ENCODE measurements around the gene KIAA0825.
"Not testable (repeated sequence)": the region's sequence is repeated elsewhere in the genome, so short reads cannot be mapped to it uniquely, and the experiment has no call there.

KIAA0825 gene

DNA sequence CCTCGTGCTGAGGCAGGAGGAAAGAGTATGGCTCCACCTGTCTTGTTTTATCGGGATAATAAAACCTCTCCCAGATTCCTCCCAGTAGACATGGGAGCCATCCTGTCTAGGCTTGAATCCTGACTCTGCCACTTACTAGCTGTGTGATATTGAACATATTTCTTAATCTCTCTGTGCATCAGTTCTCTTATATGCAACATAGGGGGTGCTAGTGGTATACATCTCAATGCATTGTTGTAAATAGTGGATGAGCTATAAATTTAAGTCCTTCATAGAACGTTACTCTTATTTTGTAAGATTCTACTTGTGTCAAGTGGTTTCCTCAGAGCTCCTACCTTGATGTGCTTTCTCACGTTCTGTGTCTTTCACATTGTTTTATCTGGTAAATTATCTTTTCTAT lies 459.3 kb downstream of the KIAA0825 start:
- no peak for DNase-seq (ENCODE audit: extremely low read depth, low read depth)
- no peak for TF ChIP-seq CTCF (IDR thresholded peaks at IDR 0.05; ENCODE audit: low read depth, low read length, missing control alignments)
- no peak overlapping the region for H3K4me3 ChIP-seq (replicated peaks; ENCODE audit: low read depth, low read length)

- no peak overlapping the region for H3K4me3 ChIP-seq (replicated peaks; ENCODE audit: low read depth, low read length)
- TF ChIP-seq CTCF (IDR thresholded peaks at IDR 0.05; ENCODE audit: low read depth, low read length, missing control alignments) = no peak
- no peak for DNase-seq (ENCODE audit: extremely low read depth, low read depth)
Observed at GRCh38 chr5:94157704-94158539, 460.5 kb downstream of the KIAA0825 start.

GRCh38 chr5:94154672-94155071 lies 463.7 kb downstream of the KIAA0825 start:
- H3K4me3 ChIP-seq (replicated peaks; ENCODE audit: low read depth, low read length) = no peak overlapping the region
- no peak for DNase-seq (ENCODE audit: extremely low read depth, low read depth)
- TF ChIP-seq CTCF (IDR thresholded peaks at IDR 0.05; ENCODE audit: low read depth, low read length, missing control alignments) = no peak

- H3K4me3 ChIP-seq (replicated peaks; ENCODE audit: low read depth, low read length) = no peak overlapping the region
- DNase-seq (ENCODE audit: extremely low read depth, low read depth) = no peak
- no peak for TF ChIP-seq CTCF (IDR thresholded peaks at IDR 0.05; ENCODE audit: low read depth, low read length, missing control alignments)
Observed at GRCh38 chr5:94153736-94154450, 464.5 kb downstream of the KIAA0825 start.

GRCh38 chr5:94143621-94144020 lies 474.8 kb downstream of the KIAA0825 start:
- not testable (repeated sequence) for DNase-seq (ENCODE audit: extremely low read depth, low read depth); H3K4me3 ChIP-seq (replicated peaks; ENCODE audit: low read depth, low read length)

DNA sequence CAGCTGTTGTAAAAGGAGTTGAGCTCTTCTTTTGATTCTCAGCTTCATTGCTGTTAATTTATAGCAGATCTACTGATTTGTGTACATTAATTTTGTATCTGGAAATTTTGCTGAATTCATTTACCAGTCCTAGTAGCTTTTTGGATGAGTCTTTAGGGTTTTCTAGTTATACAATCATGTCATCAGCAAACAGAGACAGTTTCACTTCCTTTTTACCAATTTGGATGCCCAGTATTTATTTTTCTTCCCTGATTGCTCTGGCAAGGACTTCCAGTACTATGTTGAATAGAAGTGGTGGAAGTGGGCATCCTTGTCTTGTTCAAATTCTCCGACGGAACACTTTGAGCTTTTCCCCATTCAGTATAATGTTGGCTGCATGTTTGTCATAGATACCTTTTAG lies 478.1 kb downstream of the KIAA0825 start:
- H3K4me3 ChIP-seq (replicated peaks; ENCODE audit: low read depth, low read length) = no peak overlapping the region
- no peak for DNase-seq (ENCODE audit: extremely low read depth, low read depth)
- no peak for TF ChIP-seq CTCF (IDR thresholded peaks at IDR 0.05; ENCODE audit: low read depth, low read length, missing control alignments)

DNA sequence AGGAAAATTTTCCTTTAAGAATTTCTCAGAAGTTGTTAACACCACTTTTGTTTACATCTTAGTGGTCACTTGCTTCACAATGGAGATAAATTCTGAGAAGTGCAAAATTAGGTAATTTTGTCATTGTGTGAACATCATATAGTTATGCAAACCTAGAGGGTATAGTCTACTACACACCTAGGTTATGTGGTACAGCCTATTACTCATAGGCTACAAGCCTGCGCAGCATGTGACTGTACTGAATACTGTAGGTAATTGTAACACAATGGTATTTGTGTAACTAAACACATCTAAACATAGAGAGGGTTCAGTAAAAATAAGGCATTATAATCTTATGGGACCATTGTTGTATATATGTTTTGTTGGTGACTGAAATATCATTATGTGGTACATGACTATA lies 488.3 kb downstream of the KIAA0825 start:
- no peak for DNase-seq (ENCODE audit: extremely low read depth, low read depth)
- TF ChIP-seq CTCF (IDR thresholded peaks at IDR 0.05; ENCODE audit: low read depth, low read length, missing control alignments) = no peak

More for the DNA sequence above, 488.3 kb downstream of the KIAA0825 start:
- H3K4me3 ChIP-seq (replicated peaks; ENCODE audit: low read depth, low read length) = no peak overlapping the region
